Measurements from ENCODE around the gene KNL1. TPM values are rescaled to one million over a fixed set of nuclear protein-coding genes. Genes with fewer than 3 reads are reported as not detected.

KNL1 gene, protein sequence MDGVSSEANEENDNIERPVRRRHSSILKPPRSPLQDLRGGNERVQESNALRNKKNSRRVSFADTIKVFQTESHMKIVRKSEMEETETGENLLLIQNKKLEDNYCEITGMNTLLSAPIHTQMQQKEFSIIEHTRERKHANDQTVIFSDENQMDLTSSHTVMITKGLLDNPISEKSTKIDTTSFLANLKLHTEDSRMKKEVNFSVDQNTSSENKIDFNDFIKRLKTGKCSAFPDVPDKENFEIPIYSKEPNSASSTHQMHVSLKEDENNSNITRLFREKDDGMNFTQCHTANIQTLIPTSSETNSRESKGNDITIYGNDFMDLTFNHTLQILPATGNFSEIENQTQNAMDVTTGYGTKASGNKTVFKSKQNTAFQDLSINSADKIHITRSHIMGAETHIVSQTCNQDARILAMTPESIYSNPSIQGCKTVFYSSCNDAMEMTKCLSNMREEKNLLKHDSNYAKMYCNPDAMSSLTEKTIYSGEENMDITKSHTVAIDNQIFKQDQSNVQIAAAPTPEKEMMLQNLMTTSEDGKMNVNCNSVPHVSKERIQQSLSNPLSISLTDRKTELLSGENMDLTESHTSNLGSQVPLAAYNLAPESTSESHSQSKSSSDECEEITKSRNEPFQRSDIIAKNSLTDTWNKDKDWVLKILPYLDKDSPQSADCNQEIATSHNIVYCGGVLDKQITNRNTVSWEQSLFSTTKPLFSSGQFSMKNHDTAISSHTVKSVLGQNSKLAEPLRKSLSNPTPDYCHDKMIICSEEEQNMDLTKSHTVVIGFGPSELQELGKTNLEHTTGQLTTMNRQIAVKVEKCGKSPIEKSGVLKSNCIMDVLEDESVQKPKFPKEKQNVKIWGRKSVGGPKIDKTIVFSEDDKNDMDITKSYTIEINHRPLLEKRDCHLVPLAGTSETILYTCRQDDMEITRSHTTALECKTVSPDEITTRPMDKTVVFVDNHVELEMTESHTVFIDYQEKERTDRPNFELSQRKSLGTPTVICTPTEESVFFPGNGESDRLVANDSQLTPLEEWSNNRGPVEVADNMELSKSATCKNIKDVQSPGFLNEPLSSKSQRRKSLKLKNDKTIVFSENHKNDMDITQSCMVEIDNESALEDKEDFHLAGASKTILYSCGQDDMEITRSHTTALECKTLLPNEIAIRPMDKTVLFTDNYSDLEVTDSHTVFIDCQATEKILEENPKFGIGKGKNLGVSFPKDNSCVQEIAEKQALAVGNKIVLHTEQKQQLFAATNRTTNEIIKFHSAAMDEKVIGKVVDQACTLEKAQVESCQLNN (N-terminal part only)
- total RNA-seq, result 10 to 100 TPM; 32.8 to 33.1 TPM

DNA sequence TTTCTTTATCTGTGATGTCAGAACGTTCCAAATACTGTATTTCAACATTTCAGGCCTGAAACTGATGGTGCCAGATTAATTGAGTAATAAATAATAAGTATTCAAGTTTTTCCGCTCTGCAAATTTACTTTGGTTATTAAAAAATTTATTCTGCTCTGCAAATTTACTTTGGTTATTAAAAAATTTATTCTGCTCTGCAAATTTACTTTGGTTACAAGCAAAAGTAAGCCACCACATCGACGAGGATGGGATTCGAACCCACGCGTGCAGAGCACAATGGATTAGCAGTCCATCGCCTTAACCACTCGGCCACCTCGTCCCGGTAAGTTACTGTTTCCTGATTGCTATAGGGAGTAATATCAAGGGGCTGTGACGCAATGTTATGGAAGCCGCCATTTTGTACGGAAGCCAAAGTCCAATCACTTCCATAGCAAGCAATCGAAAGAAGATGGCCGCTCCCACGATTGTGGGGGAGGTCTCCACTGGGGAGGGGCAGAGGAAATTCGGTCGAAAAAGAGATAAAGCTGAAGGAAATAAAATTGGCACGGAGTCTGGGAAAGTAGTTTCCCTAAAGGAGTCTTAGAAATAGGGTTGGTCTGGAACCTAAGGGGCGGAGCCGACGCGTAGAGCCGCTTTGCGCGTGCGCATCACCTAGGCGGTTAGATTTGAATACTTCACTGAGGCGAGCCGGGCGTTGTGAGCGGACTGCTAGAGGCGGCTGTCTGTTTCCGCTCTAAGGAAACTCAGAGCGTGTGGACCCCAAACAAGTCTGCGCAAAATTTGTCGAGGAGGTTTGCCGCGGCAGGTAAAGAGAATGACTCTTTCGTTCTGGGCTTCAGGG, at the start of gene KNL1:
Gene KNL1, plus strand, starts transcription at position 662 of the 841 bp plus-strand sequence. CDS start 8,683 bp downstream, outside the sequence.
- Mint-ChIP-seq H3K27ac (peak within 1 kb of the TSS; percentile 99), H3K36me3 (peaks cover 5% of the 10 kb centered on the region), H3K4me3 (peak within 1 kb of the TSS; percentile 98), H3K4me1 (ENCODE audit: low read depth) (peaks cover 26% of the 10 kb centered on the region), H3K9me3 (no peaks in the 10 kb centered on the region), H3K27me3 (peaks cover 10% of the 10 kb centered on the region)
- intact Hi-C loops (cut with micrococcal nuclease), result loop anchor here (1.0 to 5.0 kb wide), 8 partner anchors 25 to 298 kb away; partner anchors contain the start of genes CCDC32, DNAJC17, RMDN3 and RPUSD2
- DNase-seq, result peak; percentile 95
- POLR2A ChIA-PET, result interaction anchor here (2.6 kb wide), 1 partner anchor 25 kb away, joined by 11 read pairs; the partner anchor contains the start of gene RPUSD2
- CTCF ChIA-PET, result interaction anchor here (0.9 to 1.2 kb wide), 5 partner anchors 10 to 301 kb away, joined by 3 to 6 read pairs (median 4); partner anchors contain the start of gene CCDC32

DNA sequence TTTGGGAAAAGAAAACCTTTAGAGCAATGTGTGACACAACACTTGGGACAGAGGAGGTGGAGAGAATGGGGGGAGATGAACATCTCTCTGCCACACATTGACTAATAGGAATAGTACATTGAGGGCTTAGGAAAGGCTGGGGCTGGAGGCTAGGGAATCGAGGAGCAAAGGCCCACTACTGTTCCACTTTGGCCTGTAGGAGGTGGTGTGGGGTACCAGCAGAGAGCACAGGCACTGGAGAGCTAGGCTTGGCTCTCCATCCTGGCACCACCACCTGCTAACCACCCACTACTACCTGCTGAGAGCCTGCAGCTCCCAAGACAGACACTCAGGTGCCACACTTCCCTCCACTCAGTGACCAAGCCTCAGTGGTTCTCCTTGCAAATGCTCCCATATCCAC, 48.6 kb upstream of the KNL1 start:
- H3K27ac Mint-ChIP-seq, result no peak overlapping the region
- H3K27me3 Mint-ChIP-seq, result no peaks in the 10 kb centered on the region
- DNase-seq, result no peak
- H3K9me3 Mint-ChIP-seq, result no peaks in the 10 kb centered on the region
- no peaks in the 10 kb centered on the region for H3K4me1 Mint-ChIP-seq (ENCODE audit: low read depth)
- POLR2A ChIA-PET, result no interaction called here
- peaks cover 10% of the 10 kb centered on the region for H3K36me3 Mint-ChIP-seq
- H3K4me3 Mint-ChIP-seq, result no peak overlapping the region
- intact Hi-C loops (cut with micrococcal nuclease), result no loop called here
- CTCF ChIA-PET, result no interaction called here

DNA sequence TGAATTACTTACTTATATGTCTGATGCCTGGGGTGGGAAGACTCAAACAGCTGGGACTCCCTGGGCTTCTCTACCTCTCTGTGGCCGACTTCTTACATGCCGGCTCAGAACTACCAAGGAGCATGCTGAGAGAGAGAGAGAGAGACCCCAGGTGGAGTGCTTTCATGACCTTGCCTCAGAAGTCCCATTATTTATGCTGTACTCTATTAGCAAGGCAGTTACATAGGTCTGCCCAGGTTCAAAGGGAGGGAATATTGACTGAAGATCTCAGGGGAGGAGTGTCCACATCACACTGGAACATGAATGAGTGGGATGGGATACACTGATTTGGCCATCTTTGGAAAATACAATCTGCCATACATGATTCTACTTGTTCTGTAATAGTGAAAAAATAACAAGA, 45.4 kb upstream of the KNL1 start:
- POLR2A ChIA-PET, result no interaction called here
- Mint-ChIP-seq H3K4me1 (ENCODE audit: low read depth) (no peaks in the 10 kb centered on the region), H3K9me3 (no peaks in the 10 kb centered on the region), H3K36me3 (peaks cover 21% of the 10 kb centered on the region), H3K4me3 (no peak overlapping the region), H3K27ac (no peak overlapping the region), H3K27me3 (no peaks in the 10 kb centered on the region)
- intact Hi-C loops (cut with micrococcal nuclease), result no loop called here
- CTCF ChIA-PET, result interaction anchor here (1.0 to 1.3 kb wide), 2 partner anchors 41 to 211 kb away, joined by 4 to 6 read pairs; no protein-coding TSS in a partner anchor
- DNase-seq, result no peak

DNA sequence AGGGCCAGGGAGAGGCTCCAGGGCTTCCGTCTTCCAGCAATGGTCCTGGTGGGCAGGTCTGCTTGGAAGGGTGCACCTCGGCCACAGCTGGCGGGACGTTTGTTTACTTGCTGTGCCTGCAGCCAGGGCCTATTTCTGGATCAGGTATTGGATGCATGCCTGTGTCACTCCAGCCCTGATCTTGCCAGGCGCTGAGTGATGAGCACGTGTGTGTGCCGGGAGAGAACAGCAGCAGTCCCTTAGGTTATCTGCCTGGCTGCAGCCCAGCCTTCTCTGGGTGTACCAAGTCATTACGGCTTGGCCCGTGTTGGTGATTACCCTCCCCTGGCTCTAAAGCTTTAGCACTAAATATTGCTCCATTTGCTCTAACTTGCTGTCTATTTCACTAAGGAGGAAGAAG, 44.2 kb upstream of the KNL1 start:
- ChIA-PET CTCF (no interaction called here), POLR2A (no interaction called here)
- Mint-ChIP-seq H3K36me3 (peaks cover 22% of the 10 kb centered on the region), H3K4me1 (ENCODE audit: low read depth) (no peaks in the 10 kb centered on the region), H3K27ac (no peak overlapping the region), H3K9me3 (no peaks in the 10 kb centered on the region), H3K4me3 (no peak overlapping the region), H3K27me3 (no peaks in the 10 kb centered on the region)
- intact Hi-C loops (cut with micrococcal nuclease), result no loop called here
- no peak for DNase-seq

DNA sequence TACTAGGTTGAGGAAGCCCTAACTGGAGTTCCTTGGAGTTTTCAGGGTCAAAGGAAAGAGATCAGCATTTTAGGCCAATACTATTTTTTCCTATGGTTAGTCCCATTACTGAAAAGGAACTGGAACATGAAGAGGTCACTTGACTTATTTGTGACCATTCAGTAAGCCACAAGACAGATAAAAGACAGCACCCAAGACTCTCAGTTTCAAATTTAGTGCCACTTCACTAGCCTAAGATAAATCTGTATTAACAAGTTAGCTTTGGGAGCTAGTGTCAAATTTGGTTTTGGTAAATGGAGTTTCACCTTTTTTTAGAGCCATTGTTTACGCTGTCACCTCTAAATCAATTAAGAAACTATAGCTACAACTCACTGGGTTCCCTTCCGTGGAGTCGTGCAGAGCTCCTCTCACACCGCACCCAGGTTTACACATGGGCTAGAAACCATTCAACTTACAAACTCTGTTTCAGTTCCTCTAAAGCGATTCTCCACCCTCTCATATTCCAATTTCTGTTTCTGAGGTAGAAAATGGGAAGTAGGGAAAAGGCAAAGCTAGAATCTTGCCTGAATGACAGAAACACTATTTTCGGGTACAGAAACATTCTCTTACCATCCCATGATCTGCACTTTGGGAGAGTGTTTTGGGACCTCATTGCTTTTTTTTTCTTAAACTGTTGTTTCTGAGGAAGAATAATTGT, 43.6 kb upstream of the KNL1 start:
- intact Hi-C loops (cut with micrococcal nuclease), result no loop called here
- ChIA-PET POLR2A (no interaction called here), CTCF (interaction anchor here (0.7 kb wide), 1 partner anchor 18 kb away, joined by 3 read pairs; no protein-coding TSS in a partner anchor)
- Mint-ChIP-seq H3K27me3 (no peaks in the 10 kb centered on the region), H3K4me3 (no peak overlapping the region), H3K9me3 (no peaks in the 10 kb centered on the region), H3K36me3 (peaks cover 24% of the 10 kb centered on the region), H3K4me1 (ENCODE audit: low read depth) (no peaks in the 10 kb centered on the region), H3K27ac (no peak overlapping the region)
- no peak for DNase-seq

DNA sequence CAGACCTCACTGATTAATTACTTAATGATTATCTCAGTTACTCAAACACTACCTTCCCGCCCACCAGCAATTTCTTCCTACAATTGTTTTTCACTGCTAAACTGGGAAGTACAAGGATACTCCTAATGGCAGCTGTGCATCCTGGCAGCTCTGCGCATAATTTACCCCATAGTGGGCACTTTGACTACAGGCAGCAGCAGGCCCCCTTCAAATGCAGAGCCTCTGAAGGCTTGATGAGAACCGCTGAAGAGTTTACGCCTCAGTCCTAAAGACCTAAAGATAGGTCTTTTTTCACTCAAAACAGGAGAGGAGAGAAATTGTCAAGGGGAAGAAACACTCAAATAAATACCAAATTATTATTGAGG, 39.9 kb upstream of the KNL1 start:
- no peak for DNase-seq
- no peak overlapping the region for H3K27ac Mint-ChIP-seq
- H3K4me1 Mint-ChIP-seq (ENCODE audit: low read depth), result peaks cover 11% of the 10 kb centered on the region

DNA sequence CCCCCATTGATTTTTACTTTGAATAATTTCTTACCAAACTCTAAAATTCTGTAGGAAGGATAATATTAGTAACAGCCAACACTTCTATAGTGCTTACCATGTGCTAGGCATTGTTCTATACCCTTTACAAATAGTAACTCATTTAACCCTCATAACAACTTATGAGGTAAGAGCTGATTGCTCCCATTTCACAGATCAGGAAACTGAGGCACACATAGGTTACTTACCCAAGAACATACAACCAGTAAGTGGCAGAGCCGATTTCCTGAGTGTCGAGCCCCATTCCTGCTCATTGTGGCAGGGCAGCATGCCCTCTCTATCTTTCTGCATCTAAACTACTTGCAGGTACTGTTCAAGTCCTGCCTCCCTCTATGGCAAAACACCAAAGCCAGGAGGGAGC, 38.2 kb upstream of the KNL1 start:
- DNase-seq, result no peak
- Mint-ChIP-seq H3K27me3 (no peaks in the 10 kb centered on the region), H3K27ac (no peak overlapping the region), H3K36me3 (peaks cover 33% of the 10 kb centered on the region), H3K4me1 (ENCODE audit: low read depth) (peaks cover 20% of the 10 kb centered on the region), H3K9me3 (no peaks in the 10 kb centered on the region), H3K4me3 (no peak overlapping the region)
- CTCF ChIA-PET, result interaction anchor here (0.6 kb wide), 1 partner anchor 17 kb away, joined by 4 read pairs; no protein-coding TSS in a partner anchor
- POLR2A ChIA-PET, result no interaction called here
- intact Hi-C loops (cut with micrococcal nuclease), result no loop called here

More for the DNA sequence above, 39.9 kb upstream of the KNL1 start:
- no peaks in the 10 kb centered on the region for H3K9me3 Mint-ChIP-seq
- intact Hi-C loops (cut with micrococcal nuclease), result no loop called here
- no peak overlapping the region for H3K4me3 Mint-ChIP-seq
- peaks cover 40% of the 10 kb centered on the region for H3K36me3 Mint-ChIP-seq
- CTCF ChIA-PET, result no interaction called here
- H3K27me3 Mint-ChIP-seq, result no peaks in the 10 kb centered on the region
- POLR2A ChIA-PET, result no interaction called here

DNA sequence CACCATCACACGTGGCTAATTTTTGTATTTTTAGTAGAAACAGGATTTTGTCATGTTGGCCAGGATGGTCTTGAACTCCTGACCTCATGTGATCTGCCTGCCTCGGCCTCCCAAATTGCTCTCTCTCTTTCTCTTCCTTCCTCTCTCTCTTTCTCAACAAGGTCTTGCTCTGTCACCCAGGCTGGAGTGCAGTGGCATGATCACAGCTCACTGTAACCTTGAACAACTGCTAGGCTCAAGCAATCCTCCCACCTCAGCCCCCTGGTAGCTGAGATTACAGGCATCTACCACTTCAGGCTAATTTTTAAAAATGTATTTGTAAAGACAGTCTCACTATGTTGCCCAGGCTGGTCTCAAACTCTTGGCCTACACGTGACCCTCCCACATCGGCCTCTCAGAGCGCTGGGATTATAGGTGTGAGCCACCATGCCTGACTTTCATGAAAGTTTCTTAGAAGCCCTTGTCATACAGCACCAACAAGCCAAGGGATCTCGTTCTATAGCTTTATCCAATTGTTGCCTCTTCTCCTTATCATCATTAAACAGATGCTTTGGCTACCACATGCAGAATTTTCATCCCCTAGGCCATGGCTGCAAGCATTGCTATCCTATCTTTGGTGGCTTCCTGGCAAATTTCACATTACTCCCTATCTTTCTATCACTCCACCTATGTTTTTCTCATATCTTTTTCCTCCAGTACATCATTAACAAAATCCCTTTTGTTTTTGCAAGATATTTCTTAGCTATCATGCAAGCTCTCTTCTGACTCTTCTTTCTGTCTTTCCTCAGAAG, 34.9 kb upstream of the KNL1 start:
- intact Hi-C loops (cut with micrococcal nuclease), result no loop called here
- ChIA-PET POLR2A (interaction anchor here (0.7 kb wide), 1 partner anchor 10 kb away, joined by 3 read pairs; the partner anchor contains the start of gene RPUSD2), CTCF (interaction anchor here (1.3 kb wide), 1 partner anchor 52 kb away, joined by 3 read pairs; no protein-coding TSS in a partner anchor)
- H3K4me1 Mint-ChIP-seq (ENCODE audit: low read depth), result peaks cover 40% of the 10 kb centered on the region
- DNase-seq, result no peak
- peaks cover 30% of the 10 kb centered on the region for H3K36me3 Mint-ChIP-seq
- H3K27me3 Mint-ChIP-seq, result no peaks in the 10 kb centered on the region
- H3K4me3 Mint-ChIP-seq, result no peak overlapping the region
- no peaks in the 10 kb centered on the region for H3K9me3 Mint-ChIP-seq
- no peak overlapping the region for H3K27ac Mint-ChIP-seq

DNA sequence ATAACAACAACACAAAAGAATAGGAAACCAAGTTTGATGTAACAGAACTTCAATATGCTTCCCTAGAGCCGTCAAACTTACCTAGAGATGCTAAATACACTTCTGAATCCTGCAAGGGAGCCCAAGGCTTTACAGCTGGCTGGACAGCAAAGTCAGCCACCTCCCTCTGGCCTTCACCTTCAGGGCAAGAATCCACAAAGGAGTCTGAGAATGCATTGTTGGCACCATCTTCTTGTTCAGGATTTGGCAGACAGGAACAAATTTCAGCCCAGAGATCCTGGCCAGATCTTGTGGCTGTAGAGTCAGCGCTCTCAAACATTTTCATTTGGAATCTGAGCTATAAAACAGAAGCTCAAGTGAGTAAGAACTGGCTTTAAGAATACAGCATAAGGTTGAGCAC, 31.4 kb upstream of the KNL1 start:
- CTCF ChIA-PET, result interaction anchor here (0.6 to 1.2 kb wide), 3 partner anchors 27 to 132 kb away, joined by 3 to 4 read pairs (median 3); partner anchors contain the start of gene RAD51
- Mint-ChIP-seq H3K27me3 (peaks cover 2% of the 10 kb centered on the region), H3K9me3 (no peaks in the 10 kb centered on the region), H3K4me1 (ENCODE audit: low read depth) (peaks cover 53% of the 10 kb centered on the region), H3K4me3 (no peak overlapping the region), H3K27ac (no peak overlapping the region), H3K36me3 (peaks cover 11% of the 10 kb centered on the region)
- intact Hi-C loops (cut with micrococcal nuclease), result no loop called here
- no peak for DNase-seq
- POLR2A ChIA-PET, result no interaction called here

DNA sequence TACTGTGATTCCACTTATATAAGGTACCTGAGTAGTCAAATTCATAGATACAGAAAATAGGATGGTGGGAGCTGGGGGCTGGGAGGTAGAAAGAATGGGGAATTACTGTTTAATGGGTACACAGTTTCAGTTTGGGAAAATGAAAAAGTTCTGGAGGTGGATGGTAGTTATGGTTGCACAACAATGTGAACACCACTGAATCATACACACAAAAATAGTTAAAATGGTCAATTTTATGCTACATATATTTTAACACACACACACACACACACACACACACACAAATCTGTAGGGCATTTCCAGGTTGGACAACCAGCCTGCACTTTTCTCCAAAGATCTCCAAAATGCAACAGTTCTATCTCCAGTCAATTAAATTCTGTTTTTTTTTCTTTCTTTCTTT, 30.6 kb upstream of the KNL1 start:
- intact Hi-C loops (cut with micrococcal nuclease), result no loop called here
- no peak for DNase-seq
- peaks cover 10% of the 10 kb centered on the region for H3K36me3 Mint-ChIP-seq
- peak overlapping the region; percentile 40 for H3K4me3 Mint-ChIP-seq
- H3K9me3 Mint-ChIP-seq, result no peaks in the 10 kb centered on the region
- peaks cover 2% of the 10 kb centered on the region for H3K27me3 Mint-ChIP-seq
- ChIA-PET CTCF (interaction anchor here (0.6 to 1.2 kb wide), 3 partner anchors 27 to 131 kb away, joined by 3 to 4 read pairs (median 3); partner anchors contain the start of gene RAD51), POLR2A (no interaction called here)
- H3K4me1 Mint-ChIP-seq (ENCODE audit: low read depth), result peaks cover 50% of the 10 kb centered on the region
- H3K27ac Mint-ChIP-seq, result no peak overlapping the region

All from activated CD4-positive, alpha-beta memory T cell treated with anti-CD3 and anti-CD28 coated beads for 36 hours (primary cell).